Uterus (tissue), 4 donors: ENCODE data around the gene NR2C2. TPM values are rescaled to one million over a fixed set of nuclear protein-coding genes. Genes with fewer than 3 reads are reported as not detected.
A peak's percentile ranks its signal among the peaks of the same experiment; 100 is the strongest.

Experiments
- DNase-seq, 2 donors: peaks; one replicate each; pipeline ENCODE4 v3.0.0-alpha.2; 2019 to 2020
- H3K27ac ChIP-seq, 2 donors: fragments of 200-600 bp; sonication (generic); 1 replicate in 1 of 2; 2 replicates in 1 of 2; pipeline ENCODE4 v1.5.1; 2016 to 2018
- H3K27me3 ChIP-seq, 2 donors: fragments of 200-600 bp; sonication (generic); one replicate each; pipeline ENCODE4 v1.5.1; 2018 to 2019; ENCODE audit warnings: control low read depth in 1 of 2
- H3K36me3 ChIP-seq, 2 donors: fragments of 200-600 bp; sonication (generic); one replicate each; pipeline ENCODE4 v1.5.1; 2019; ENCODE audit warnings: control low read depth in 1 of 2
- H3K4me1 ChIP-seq, 2 donors: fragments of 200-600 bp; sonication (generic); one replicate each; pipeline ENCODE4 v1.5.1; 2018 to 2019; ENCODE audit warnings: control low read depth in 1 of 2
- H3K4me3 ChIP-seq, 2 donors: fragments of 200-600 bp; sonication (generic); 1 replicate in 1 of 2; 2 replicates in 1 of 2; pipeline ENCODE4 v1.5.1; 2018 to 2019; ENCODE audit warnings: mild to moderate bottlenecking in 1 of 2
- H3K9me3 ChIP-seq, 2 donors: fragments of 200-600 bp; sonication (generic); one replicate each; pipeline ENCODE4 v1.5.1; 2019; ENCODE audit warnings: control low read depth in 1 of 2
- CTCF ChIP-seq, 4 experiments: fragments of 200-600 bp in 2 of 4; fragments of 450-650 bp in 2 of 4; sonication (generic) in 2 of 4; IDR thresholded peaks; one replicate each; pipeline ENCODE4 v1.5.1; 2016 to 2019; ENCODE audit warnings: antibody characterized with exemption in 4 of 4, mild to moderate bottlenecking in 2 of 4, moderate library complexity in 1 of 4
- POLR2A ChIP-seq, 2 donors: fragments of 450-650 bp; IDR thresholded peaks; one replicate each; pipeline ENCODE4 v1.6.1; 2016; ENCODE audit warnings: antibody characterized with exemption in 2 of 2, mild to moderate bottlenecking in 1 of 2, moderate library complexity in 1 of 2
- intact Hi-C: fragments of 100-400 bp; cut with DNase I; formaldehyde crosslinking; loops from one replicate; pipeline ENCODE4 v1.15.1; 2023; ENCODE audit warnings: low total_unique reads
- total RNA-seq, 4 donors: library from RNA; depleted of rRNA in 3 of 4; stranded (reverse); fragments of >200 nt in 3 of 4; gene quantifications; one replicate each; pipeline versions ENCODE4 v1.1.0 to v1.2.4, GENCODE V29; 2014 to 2023
- donor health status: DM: yes; HTN: yes; CAD: no.

The NR2C2 gene
- 10 to 100 TPM; 29.7 to 78.3 (median 61.0) TPM for total RNA-seq

GRCh38 chr3:14947100-14947885 is at the start of gene NR2C2:
NR2C2 (plus strand) TSS chr3:14947583; CDS start chr3:15003915, 56,332 bp downstream.
- intact Hi-C loops = no loop called here
- Histone ChIP-seq H3K27me3 (no peaks in the 10 kb centered on the region), H3K9me3 (no peaks in the 10 kb centered on the region), H3K36me3 (no peaks in the 10 kb centered on the region), H3K4me3 (peak within 1 kb of the TSS; percentile 68 to 99), H3K4me1 (peaks cover 0 to 6% of the 10 kb centered on the region in 2 donors), H3K27ac (peak within 1 kb of the TSS; percentile 96 to 98)
- DNase-seq = peak; percentile 84 to 86
- TF ChIP-seq POLR2A (IDR thresholded peaks at IDR 0.05) (peak; percentile 79 to 89), CTCF (IDR thresholded peaks at IDR 0.05) (no peak)

- H3K4me1 ChIP-seq = no peaks in the 10 kb centered on the region
- no peaks in the 10 kb centered on the region for H3K9me3 ChIP-seq
- no peaks in the 10 kb centered on the region for H3K27me3 ChIP-seq
- DNase-seq = no peak
- intact Hi-C loops = no loop called here
- H3K36me3 ChIP-seq = no peaks in the 10 kb centered on the region
- no peak overlapping the region for H3K27ac ChIP-seq
- no peak overlapping the region for H3K4me3 ChIP-seq
- no peak for TF ChIP-seq CTCF (IDR thresholded peaks at IDR 0.05)
- no peak for TF ChIP-seq POLR2A (IDR thresholded peaks at IDR 0.05)
These were observed 48.5 kb upstream of the NR2C2 start for GRCh38 chr3:14898929-14899328.

GRCh38 chr3:14899993-14900618 is 47.3 kb upstream of the NR2C2 start:
- H3K27ac ChIP-seq = no peak overlapping the region
- intact Hi-C loops = no loop called here
- no peaks in the 10 kb centered on the region for H3K36me3 ChIP-seq
- no peak for DNase-seq
- no peak overlapping the region for H3K4me3 ChIP-seq
- TF ChIP-seq POLR2A (IDR thresholded peaks at IDR 0.05) (no peak), CTCF (IDR thresholded peaks at IDR 0.05) (no peak)
- no peaks in the 10 kb centered on the region for H3K27me3 ChIP-seq
- H3K4me1 ChIP-seq = no peaks in the 10 kb centered on the region
- no peaks in the 10 kb centered on the region for H3K9me3 ChIP-seq

- no peaks in the 10 kb centered on the region for H3K27me3 ChIP-seq
- H3K36me3 ChIP-seq = no peaks in the 10 kb centered on the region
- intact Hi-C loops = no loop called here
- H3K4me1 ChIP-seq = no peaks in the 10 kb centered on the region
- no peak for DNase-seq
- H3K27ac ChIP-seq = no peak overlapping the region
- H3K4me3 ChIP-seq = no peak overlapping the region
- TF ChIP-seq CTCF (IDR thresholded peaks at IDR 0.05) = no peak
- TF ChIP-seq POLR2A (IDR thresholded peaks at IDR 0.05) = no peak
- H3K9me3 ChIP-seq = no peaks in the 10 kb centered on the region
These were observed 46.2 kb upstream of the NR2C2 start for GRCh38 chr3:14900881-14901873.
